WTC11 (cell line): ENCODE results near the gene CNKSR3. TPM values are rescaled to one million over a fixed set of nuclear protein-coding genes. Genes with fewer than 3 reads are reported as not detected.

Experiments
- ATAC-seq: fragments of 200-7000 bp; cut with Tn5 transposase; 2 replicates; pipeline ENCODE4 v1.10.0; 2021; ENCODE audit warnings: mild to moderate bottlenecking, moderate library complexity
- CTCF ChIA-PET: fragments of 300-600 bp; sonication (Branson Sonifier 250); formaldehyde crosslinking; loops from one replicate; lab custom pipeline; 2021; ENCODE audit warnings: antibody characterized with exemption; lab: Charles Lee
- POLR2A ChIA-PET: fragments of 350-600 bp; sonication (Branson Sonifier 250); formaldehyde crosslinking; loops from one replicate; lab custom pipeline; 2021; ENCODE audit warnings: antibody characterized with exemption; lab: Charles Lee
- DNase-seq: peaks from one replicate; pipeline ENCODE4 v3.0.0; 2021; ENCODE audit warnings: low spot score
- H3K27ac Mint-ChIP-seq: 2 replicates; pipeline ENCODE4 v1.8.0; 2021; ENCODE audit warnings: mixed read lengths
- H3K27me3 Mint-ChIP-seq: 2 replicates; pipeline ENCODE4 v1.8.0; 2021; ENCODE audit warnings: low read depth, mild to moderate bottlenecking, moderate library complexity, mixed read lengths
- H3K36me3 Mint-ChIP-seq: 2 replicates; pipeline ENCODE4 v1.8.0; 2021; ENCODE audit warnings: mixed read lengths
- H3K4me1 Mint-ChIP-seq: 2 replicates; pipeline ENCODE4 v1.8.0; 2022; ENCODE audit warnings: mixed read lengths
- H3K4me3 Mint-ChIP-seq: 2 replicates; pipeline ENCODE4 v1.8.0; 2021; ENCODE audit warnings: mild to moderate bottlenecking, moderate library complexity, mixed read lengths
- H3K9me3 Mint-ChIP-seq: 2 replicates; pipeline ENCODE4 v1.8.0; 2021; ENCODE audit warnings: mixed read lengths
- ATF1 ChIP-seq: sonication (generic); formaldehyde crosslinking; IDR thresholded peaks from 2 replicates; pipeline ENCODE4 v1.8.1; 2023; ENCODE audit warnings: mild to moderate bottlenecking, moderate library complexity, missing genetic modification reagents
- EMX1 ChIP-seq: fragments of 250-450 bp; sonication (Bioruptor Pico); IDR thresholded peaks from 2 replicates; pipeline ENCODE4 v1.8.0; 2021; ENCODE audit warnings: mild to moderate bottlenecking
- NR3C1 ChIP-seq: sonication (generic); formaldehyde crosslinking; conservative IDR thresholded peaks from 2 replicates; pipeline ENCODE4 v1.8.1; 2023; ENCODE audit warnings: low read depth, mild to moderate bottlenecking, missing genetic modification reagents
- PREB ChIP-seq: sonication (generic); formaldehyde crosslinking; IDR thresholded peaks from 2 replicates; pipeline ENCODE4 v1.8.1; 2022; ENCODE audit warnings: mild to moderate bottlenecking, missing genetic modification reagents, moderate library complexity, borderline replicate concordance
- TCF7 ChIP-seq: sonication (generic); formaldehyde crosslinking; IDR thresholded peaks from 2 replicates; pipeline ENCODE4 v1.8.0; 2022; ENCODE audit warnings: mild to moderate bottlenecking, low read depth, missing genetic modification reagents, moderate library complexity
- TEAD1 ChIP-seq: sonication (generic); formaldehyde crosslinking; IDR thresholded peaks from 2 replicates; pipeline ENCODE4 v1.8.0; 2022; ENCODE audit warnings: mild to moderate bottlenecking, missing genetic modification reagents
- USF2 ChIP-seq: sonication (generic); formaldehyde crosslinking; IDR thresholded peaks from 2 replicates; pipeline ENCODE4 v1.8.1; 2023; ENCODE audit warnings: mild to moderate bottlenecking, missing genetic modification reagents, moderate library complexity
- ZNF121 ChIP-seq: sonication (generic); formaldehyde crosslinking; IDR thresholded peaks from 2 replicates; pipeline ENCODE4 v1.8.0; 2023; ENCODE audit warnings: missing genetic modification reagents
- ZNF138 ChIP-seq: sonication (generic); formaldehyde crosslinking; conservative IDR thresholded peaks from 2 replicates; pipeline ENCODE4 v1.8.1; 2022; ENCODE audit warnings: mild to moderate bottlenecking, moderate library complexity, missing genetic modification reagents
- ZNF219 ChIP-seq: sonication (generic); formaldehyde crosslinking; IDR thresholded peaks from 2 replicates; pipeline ENCODE4 v1.8.0; 2023; ENCODE audit warnings: missing genetic modification reagents, mild to moderate bottlenecking, borderline replicate concordance
- ZNF263 ChIP-seq: sonication (generic); formaldehyde crosslinking; IDR thresholded peaks from 2 replicates; pipeline ENCODE4 v1.8.1; 2022; ENCODE audit warnings: low read depth, mild to moderate bottlenecking, moderate library complexity, missing genetic modification reagents
- ZNF396 ChIP-seq: fragments of 250-450 bp; sonication (Bioruptor Pico); IDR thresholded peaks from 2 replicates; pipeline ENCODE4 v1.8.0; 2021; ENCODE audit warnings: mild to moderate bottlenecking, moderate library complexity, borderline replicate concordance
- ZNF416 ChIP-seq: fragments of 250-450 bp; sonication (Bioruptor Pico); IDR thresholded peaks from 2 replicates; pipeline ENCODE4 v1.9.0; 2021; ENCODE audit warnings: mild to moderate bottlenecking, inconsistent platforms
- ZNF532 ChIP-seq: fragments of 250-450 bp; sonication (Bioruptor Pico); IDR thresholded peaks from 2 replicates; pipeline ENCODE4 v1.9.0; 2021; ENCODE audit warnings: mild to moderate bottlenecking, borderline replicate concordance
- total RNA-seq: library from RNA; stranded (reverse); gene quantifications from 3 replicates; pipeline ENCODE4 v1.2.3, GENCODE V29; 2021
- TF ChIP-seq, protein P1 (sequence below): sonication (generic); formaldehyde crosslinking; conservative IDR thresholded peaks from 2 replicates; pipeline ENCODE4 v1.8.1; 2023; ENCODE audit warnings: mild to moderate bottlenecking, low read depth, missing genetic modification reagents, moderate library complexity
- TF ChIP-seq, protein P2 (sequence below): fragments of 250-450 bp; sonication (Bioruptor Pico); IDR thresholded peaks from 2 replicates; pipeline ENCODE4 v1.9.0; 2021; ENCODE audit warnings: mild to moderate bottlenecking
- TF ChIP-seq, protein P3 (sequence below): sonication (generic); formaldehyde crosslinking; IDR thresholded peaks from 2 replicates; pipeline ENCODE4 v1.8.1; 2022; ENCODE audit warnings: low read depth, mild to moderate bottlenecking, moderate library complexity, missing genetic modification reagents, borderline replicate concordance
- TF ChIP-seq, protein P4 (sequence below): sonication (generic); formaldehyde crosslinking; IDR thresholded peaks from 2 replicates; pipeline ENCODE4 v1.8.1; 2023; ENCODE audit warnings: mild to moderate bottlenecking, missing genetic modification reagents, moderate library complexity

The CNKSR3 gene
- total RNA-seq, 1 experiment from 2014 or later = 5.7 TPM

DNA sequence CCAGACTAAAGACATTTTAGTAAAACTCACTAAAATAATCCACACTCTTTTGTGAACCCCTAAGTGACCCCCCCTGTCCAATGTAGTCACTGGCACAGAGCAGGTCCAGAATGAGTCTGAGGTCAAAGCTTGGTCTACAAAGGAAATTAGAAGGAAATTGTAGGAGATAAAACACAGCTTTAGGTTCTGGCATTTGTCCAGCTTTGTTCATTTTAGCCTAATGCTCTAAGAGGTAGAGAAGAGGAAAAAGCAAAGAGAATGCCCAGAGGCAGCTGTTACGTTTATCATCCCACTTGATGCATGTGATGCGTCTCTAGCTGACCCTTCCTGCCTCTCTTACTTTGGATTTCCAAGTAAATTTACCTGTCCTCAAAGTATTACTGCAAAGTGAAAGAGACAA, 62.5 kb downstream of the CNKSR3 start:
- no peaks in the 10 kb centered on the region for H3K9me3 Mint-ChIP-seq
- ATAC-seq = no peak
- no peak overlapping the region for H3K27ac Mint-ChIP-seq
- POLR2A ChIA-PET = no interaction called here
- CTCF ChIA-PET = no interaction called here
- no peak for DNase-seq
- no peak overlapping the region for H3K4me3 Mint-ChIP-seq
- H3K27me3 Mint-ChIP-seq = no peaks in the 10 kb centered on the region
- TF ChIP-seq ZNF121 (no peak), PREB (CRISPR knock-in tag) (no peak), ZNF219 (CRISPR knock-in tag) (no peak), TEAD1 (CRISPR knock-in tag) (no peak), ZNF138 (no peak), TCF7 (CRISPR knock-in tag) (no peak), ZNF396 (no peak), ZNF532 (CRISPR knock-in tag) (no peak), ATF1 (no peak), NR3C1 (no peak), ZNF416 (CRISPR knock-in tag) (no peak), EMX1 (no peak)
- TF ChIP-seq, protein P1, sequence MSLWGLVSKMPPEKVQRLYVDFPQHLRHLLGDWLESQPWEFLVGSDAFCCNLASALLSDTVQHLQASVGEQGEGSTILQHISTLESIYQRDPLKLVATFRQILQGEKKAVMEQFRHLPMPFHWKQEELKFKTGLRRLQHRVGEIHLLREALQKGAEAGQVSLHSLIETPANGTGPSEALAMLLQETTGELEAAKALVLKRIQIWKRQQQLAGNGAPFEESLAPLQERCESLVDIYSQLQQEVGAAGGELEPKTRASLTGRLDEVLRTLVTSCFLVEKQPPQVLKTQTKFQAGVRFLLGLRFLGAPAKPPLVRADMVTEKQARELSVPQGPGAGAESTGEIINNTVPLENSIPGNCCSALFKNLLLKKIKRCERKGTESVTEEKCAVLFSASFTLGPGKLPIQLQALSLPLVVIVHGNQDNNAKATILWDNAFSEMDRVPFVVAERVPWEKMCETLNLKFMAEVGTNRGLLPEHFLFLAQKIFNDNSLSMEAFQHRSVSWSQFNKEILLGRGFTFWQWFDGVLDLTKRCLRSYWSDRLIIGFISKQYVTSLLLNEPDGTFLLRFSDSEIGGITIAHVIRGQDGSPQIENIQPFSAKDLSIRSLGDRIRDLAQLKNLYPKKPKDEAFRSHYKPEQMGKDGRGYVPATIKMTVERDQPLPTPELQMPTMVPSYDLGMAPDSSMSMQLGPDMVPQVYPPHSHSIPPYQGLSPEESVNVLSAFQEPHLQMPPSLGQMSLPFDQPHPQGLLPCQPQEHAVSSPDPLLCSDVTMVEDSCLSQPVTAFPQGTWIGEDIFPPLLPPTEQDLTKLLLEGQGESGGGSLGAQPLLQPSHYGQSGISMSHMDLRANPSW (CRISPR knock-in tag) = no peak
- TF ChIP-seq, protein P2, sequence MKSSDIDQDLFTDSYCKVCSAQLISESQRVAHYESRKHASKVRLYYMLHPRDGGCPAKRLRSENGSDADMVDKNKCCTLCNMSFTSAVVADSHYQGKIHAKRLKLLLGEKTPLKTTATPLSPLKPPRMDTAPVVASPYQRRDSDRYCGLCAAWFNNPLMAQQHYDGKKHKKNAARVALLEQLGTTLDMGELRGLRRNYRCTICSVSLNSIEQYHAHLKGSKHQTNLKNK (CRISPR knock-in tag) = no peak
- TF ChIP-seq, protein P3, sequence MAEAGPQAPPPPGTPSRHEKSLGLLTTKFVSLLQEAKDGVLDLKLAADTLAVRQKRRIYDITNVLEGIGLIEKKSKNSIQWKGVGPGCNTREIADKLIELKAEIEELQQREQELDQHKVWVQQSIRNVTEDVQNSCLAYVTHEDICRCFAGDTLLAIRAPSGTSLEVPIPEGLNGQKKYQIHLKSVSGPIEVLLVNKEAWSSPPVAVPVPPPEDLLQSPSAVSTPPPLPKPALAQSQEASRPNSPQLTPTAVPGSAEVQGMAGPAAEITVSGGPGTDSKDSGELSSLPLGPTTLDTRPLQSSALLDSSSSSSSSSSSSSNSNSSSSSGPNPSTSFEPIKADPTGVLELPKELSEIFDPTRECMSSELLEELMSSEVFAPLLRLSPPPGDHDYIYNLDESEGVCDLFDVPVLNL = no peak
- TF ChIP-seq, protein P4, sequence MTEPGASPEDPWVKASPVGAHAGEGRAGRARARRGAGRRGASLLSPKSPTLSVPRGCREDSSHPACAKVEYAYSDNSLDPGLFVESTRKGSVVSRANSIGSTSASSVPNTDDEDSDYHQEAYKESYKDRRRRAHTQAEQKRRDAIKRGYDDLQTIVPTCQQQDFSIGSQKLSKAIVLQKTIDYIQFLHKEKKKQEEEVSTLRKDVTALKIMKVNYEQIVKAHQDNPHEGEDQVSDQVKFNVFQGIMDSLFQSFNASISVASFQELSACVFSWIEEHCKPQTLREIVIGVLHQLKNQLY (CRISPR knock-in tag) = no peak
- TF ChIP-seq, all 79 proteins: peak for 0
- no peaks in the 10 kb centered on the region for H3K36me3 Mint-ChIP-seq
- no peaks in the 10 kb centered on the region for H3K4me1 Mint-ChIP-seq

DNA sequence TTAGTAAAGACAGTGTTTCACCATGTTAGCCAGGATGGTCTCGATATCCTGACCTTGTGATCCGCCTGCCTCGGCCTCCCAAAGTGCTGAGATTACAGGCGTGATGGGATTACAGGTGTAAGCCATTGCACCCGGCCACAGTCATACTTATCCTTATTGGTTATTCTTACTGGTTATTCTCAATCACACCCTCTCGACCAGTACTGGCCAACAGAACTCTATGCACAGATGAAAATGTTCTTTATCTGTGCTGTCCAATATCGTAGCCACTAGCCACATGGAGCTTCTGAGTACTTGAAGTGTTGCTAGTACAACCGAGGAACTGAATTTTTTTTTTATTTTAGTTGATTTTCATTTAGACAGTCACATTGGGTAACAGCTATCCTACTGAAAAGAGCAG, 63.5 kb downstream of the CNKSR3 start:
- ChIA-PET CTCF (no interaction called here), POLR2A (no interaction called here)
- Mint-ChIP-seq H3K4me3 (no peak overlapping the region), H3K36me3 (no peaks in the 10 kb centered on the region), H3K27me3 (no peaks in the 10 kb centered on the region), H3K9me3 (no peaks in the 10 kb centered on the region), H3K4me1 (no peaks in the 10 kb centered on the region), H3K27ac (no peak overlapping the region)
- no peak for DNase-seq
- TF ChIP-seq USF2 (no peak), ATF1 (no peak), ZNF263 (CRISPR knock-in tag) (no peak), PREB (CRISPR knock-in tag) (no peak)
- no peak for ATAC-seq
